KOPT-K1 (cell line): ENCODE data around the gene ADGRB3.

Experiments used
- H3K27ac ChIP-seq: fragments of 200-600 bp; sonication (generic); 2 replicates; pipeline ENCODE4 v1.5.1; 2016; ENCODE audit warnings: antibody characterized with exemption, mild to moderate bottlenecking, low read depth, low read length; ENCODE audit not compliant: poor library complexity, severe bottlenecking
- H3K36me3 ChIP-seq: fragments of 200-600 bp; sonication (generic); 2 replicates; pipeline ENCODE4 v1.5.1; 2017; ENCODE audit warnings: antibody characterized with exemption, mild to moderate bottlenecking, low read length, moderate library complexity; ENCODE audit not compliant: insufficient read depth
- H3K9me3 ChIP-seq: fragments of 200-600 bp; sonication (generic); 2 replicates; pipeline ENCODE4 v1.5.1; 2017; ENCODE audit warnings: antibody characterized with exemption, low read length, mild to moderate bottlenecking; ENCODE audit not compliant: insufficient read depth, poor library complexity, severe bottlenecking

ADGRB3 gene

GRCh38 chr6:69181964-69182363, 546.9 kb downstream of the ADGRB3 start:
- Histone ChIP-seq H3K9me3 (no peaks in the 10 kb centered on the region), H3K36me3 (no peaks in the 10 kb centered on the region), H3K27ac (no peak overlapping the region)

- Histone ChIP-seq H3K27ac (no peak overlapping the region), H3K9me3 (no peaks in the 10 kb centered on the region)
These were observed 550.2 kb downstream of the ADGRB3 start for GRCh38 chr6:69185276-69185675.

GRCh38 chr6:69202768-69203167, 567.7 kb downstream of the ADGRB3 start:
- Histone ChIP-seq H3K9me3 (no peaks in the 10 kb centered on the region), H3K36me3 (no peaks in the 10 kb centered on the region), H3K27ac (no peak overlapping the region)

More at GRCh38 chr6:69185276-69185675, 550.2 kb downstream of the ADGRB3 start:
- no peaks in the 10 kb centered on the region for H3K36me3 ChIP-seq

GRCh38 chr6:69216127-69216526, 581.0 kb downstream of the ADGRB3 start:
- Histone ChIP-seq H3K36me3 (no peaks in the 10 kb centered on the region), H3K27ac (no peak overlapping the region), H3K9me3 (no peaks in the 10 kb centered on the region)

- H3K27ac ChIP-seq = no peak overlapping the region
These were observed 582.3 kb downstream of the ADGRB3 start for GRCh38 chr6:69217343-69217742.

GRCh38 chr6:69220375-69220774, 585.3 kb downstream of the ADGRB3 start:
- no peak overlapping the region for H3K27ac ChIP-seq
- H3K36me3 ChIP-seq = no peaks in the 10 kb centered on the region
- H3K9me3 ChIP-seq = no peaks in the 10 kb centered on the region

More at GRCh38 chr6:69217343-69217742, 582.3 kb downstream of the ADGRB3 start:
- no peaks in the 10 kb centered on the region for H3K9me3 ChIP-seq
- no peaks in the 10 kb centered on the region for H3K36me3 ChIP-seq

DNA sequence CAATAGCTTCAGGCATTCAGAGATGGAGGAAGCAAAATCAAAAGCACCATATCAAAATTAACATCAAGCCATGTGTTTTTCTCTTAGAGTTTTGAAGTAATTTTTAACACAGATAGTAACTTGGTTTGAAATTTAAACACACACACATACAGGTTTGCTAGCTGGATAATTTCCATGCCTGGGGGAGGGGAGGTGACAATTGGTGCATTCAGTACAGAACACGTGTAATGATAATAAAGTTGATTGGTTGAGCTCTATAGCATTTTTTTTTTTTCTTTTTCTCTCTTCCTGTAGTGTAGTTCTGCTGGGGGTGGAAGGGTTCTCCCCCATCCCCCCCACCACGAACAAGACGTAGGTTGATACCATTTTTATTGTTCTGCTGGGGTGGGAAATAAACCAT, 596.9 kb downstream of the ADGRB3 start:
- H3K36me3 ChIP-seq = no peaks in the 10 kb centered on the region
- no peak overlapping the region for H3K27ac ChIP-seq
- no peaks in the 10 kb centered on the region for H3K9me3 ChIP-seq

- Histone ChIP-seq H3K27ac (no peak overlapping the region), H3K9me3 (no peaks in the 10 kb centered on the region)
These were observed 597.4 kb downstream of the ADGRB3 start for GRCh38 chr6:69232496-69232895.

DNA sequence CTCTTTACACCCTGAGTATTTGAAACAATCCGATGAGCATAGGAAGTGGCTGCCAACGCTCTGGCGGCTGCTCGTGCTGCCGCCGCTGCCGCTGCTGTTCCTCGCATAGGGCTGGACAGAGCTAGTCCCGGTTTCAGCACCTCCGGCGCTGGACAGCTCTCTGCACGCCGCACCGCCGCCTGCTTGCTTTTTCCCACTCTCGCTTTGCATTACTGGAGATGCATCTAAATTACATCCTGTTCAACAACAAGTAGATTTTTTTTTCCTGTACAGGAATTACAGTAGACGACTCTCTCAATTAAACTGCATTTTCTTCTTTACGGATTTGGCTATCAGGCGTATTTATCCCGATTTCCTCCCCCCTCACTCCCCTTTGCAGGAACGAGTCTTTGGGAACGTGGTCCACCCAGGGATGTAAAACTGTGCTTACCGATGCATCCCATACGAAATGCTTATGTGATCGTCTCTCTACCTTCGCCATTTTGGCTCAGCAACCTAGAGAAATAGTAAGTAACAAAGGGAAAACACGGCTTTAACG, 597.9 kb downstream of the ADGRB3 start:
- no peak overlapping the region for H3K27ac ChIP-seq
- H3K36me3 ChIP-seq = no peaks in the 10 kb centered on the region
- no peaks in the 10 kb centered on the region for H3K9me3 ChIP-seq

More at GRCh38 chr6:69232496-69232895, 597.4 kb downstream of the ADGRB3 start:
- no peaks in the 10 kb centered on the region for H3K36me3 ChIP-seq

- Histone ChIP-seq H3K27ac (no peak overlapping the region), H3K9me3 (no peaks in the 10 kb centered on the region), H3K36me3 (no peaks in the 10 kb centered on the region)
These were observed 603.0 kb downstream of the ADGRB3 start for GRCh38 chr6:69238067-69238466.

DNA sequence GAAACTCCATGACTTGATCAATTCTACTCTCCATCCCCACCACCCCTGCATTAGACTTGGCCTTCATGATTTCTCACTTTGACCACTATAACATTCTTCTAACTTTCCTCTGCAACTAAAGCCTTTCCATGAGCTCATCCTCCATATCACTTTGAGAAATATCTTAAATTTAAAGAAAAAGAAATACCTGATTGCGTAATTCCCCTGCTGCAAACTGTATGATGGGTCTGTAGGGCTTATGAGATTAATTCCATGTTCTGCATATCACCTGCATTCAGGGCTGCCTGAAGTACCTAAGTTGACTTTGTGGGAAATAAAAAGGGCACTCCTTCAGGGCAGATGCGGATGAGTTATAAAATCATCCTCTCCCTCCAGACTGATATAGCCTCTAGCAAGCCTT, 611.9 kb downstream of the ADGRB3 start:
- Histone ChIP-seq H3K36me3 (no peaks in the 10 kb centered on the region), H3K27ac (no peak overlapping the region), H3K9me3 (no peaks in the 10 kb centered on the region)

GRCh38 chr6:69261010-69261409, 625.9 kb downstream of the ADGRB3 start:
- H3K9me3 ChIP-seq = no peaks in the 10 kb centered on the region
- no peaks in the 10 kb centered on the region for H3K36me3 ChIP-seq
- H3K27ac ChIP-seq = no peak overlapping the region

DNA sequence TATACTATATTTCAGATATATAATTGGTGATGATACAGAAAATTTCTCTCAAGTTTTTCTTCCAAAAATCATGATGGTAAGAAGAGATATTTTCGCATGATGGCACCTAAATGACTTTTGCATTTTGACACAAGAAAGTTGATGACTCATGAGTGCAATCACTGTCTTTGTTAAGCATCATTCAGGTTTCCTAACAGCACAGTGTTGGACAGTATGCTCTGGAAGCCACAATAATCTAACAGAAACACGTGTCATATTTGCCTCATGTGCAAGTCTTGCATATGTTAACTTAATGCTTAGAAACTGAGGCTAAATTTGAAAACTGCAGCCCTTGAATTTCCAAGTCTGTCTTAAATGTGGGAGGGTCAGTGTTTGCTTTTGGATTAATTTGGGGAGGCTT, 628.2 kb downstream of the ADGRB3 start:
- no peaks in the 10 kb centered on the region for H3K36me3 ChIP-seq
- no peaks in the 10 kb centered on the region for H3K9me3 ChIP-seq
- no peak overlapping the region for H3K27ac ChIP-seq

DNA sequence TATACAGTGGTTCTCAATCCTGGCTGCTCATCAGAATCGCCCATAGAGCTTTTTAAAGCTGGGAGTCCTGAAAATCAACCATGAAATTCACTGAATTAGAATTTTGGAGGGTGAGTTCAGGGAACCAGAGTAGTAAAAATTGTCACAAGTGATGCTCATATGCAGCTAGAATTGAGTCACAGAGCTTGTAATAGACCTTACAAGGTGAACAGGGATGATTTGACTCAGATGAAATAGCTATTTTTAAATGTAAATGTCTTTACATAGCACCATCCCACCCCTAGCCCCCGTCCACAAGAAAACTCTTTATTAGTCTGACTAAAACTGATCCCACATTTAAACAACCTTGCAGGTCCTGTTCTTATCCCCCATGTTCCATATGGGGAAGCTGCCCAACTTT, 630.0 kb downstream of the ADGRB3 start:
- Histone ChIP-seq H3K36me3 (no peaks in the 10 kb centered on the region), H3K9me3 (no peaks in the 10 kb centered on the region), H3K27ac (no peak overlapping the region)

GRCh38 chr6:69265706-69266105, 630.6 kb downstream of the ADGRB3 start:
- no peaks in the 10 kb centered on the region for H3K36me3 ChIP-seq
- H3K9me3 ChIP-seq = no peaks in the 10 kb centered on the region

GRCh38 chr6:69276204-69276603, 641.1 kb downstream of the ADGRB3 start:
- Histone ChIP-seq H3K36me3 (no peaks in the 10 kb centered on the region), H3K27ac (no peak overlapping the region), H3K9me3 (no peaks in the 10 kb centered on the region)

More at GRCh38 chr6:69265706-69266105, 630.6 kb downstream of the ADGRB3 start:
- H3K27ac ChIP-seq = no peak overlapping the region
